HL-60 (cell line): ENCODE results near the gene FILIP1L.

Experiments used
- CTCF ChIP-seq: IDR thresholded peaks from one replicate; pipeline ENCODE4 v1.5.1; 2011; ENCODE audit warnings: low read length, control low read depth, inconsistent platforms; ENCODE audit not compliant: insufficient read depth
- GABPA ChIP-seq: IDR thresholded peaks from 2 replicates; pipeline ENCODE4 v1.6.1; 2012; ENCODE audit warnings: low read depth
- POLR2AphosphoS5 ChIP-seq: IDR thresholded peaks from 2 replicates; pipeline ENCODE4 v1.6.1; 2012; ENCODE audit warnings: low read depth
- SPI1 ChIP-seq: IDR thresholded peaks from 2 replicates; pipeline ENCODE4 v1.6.1; 2012; ENCODE audit warnings: low read depth, mild to moderate bottlenecking, borderline replicate concordance
- TF ChIP-seq, protein P1 (sequence below): IDR thresholded peaks from 2 replicates; pipeline ENCODE4 v1.6.1; 2012; ENCODE audit warnings: low read depth; ENCODE audit not compliant: insufficient replicate concordance

- TF ChIP-seq, protein P1, sequence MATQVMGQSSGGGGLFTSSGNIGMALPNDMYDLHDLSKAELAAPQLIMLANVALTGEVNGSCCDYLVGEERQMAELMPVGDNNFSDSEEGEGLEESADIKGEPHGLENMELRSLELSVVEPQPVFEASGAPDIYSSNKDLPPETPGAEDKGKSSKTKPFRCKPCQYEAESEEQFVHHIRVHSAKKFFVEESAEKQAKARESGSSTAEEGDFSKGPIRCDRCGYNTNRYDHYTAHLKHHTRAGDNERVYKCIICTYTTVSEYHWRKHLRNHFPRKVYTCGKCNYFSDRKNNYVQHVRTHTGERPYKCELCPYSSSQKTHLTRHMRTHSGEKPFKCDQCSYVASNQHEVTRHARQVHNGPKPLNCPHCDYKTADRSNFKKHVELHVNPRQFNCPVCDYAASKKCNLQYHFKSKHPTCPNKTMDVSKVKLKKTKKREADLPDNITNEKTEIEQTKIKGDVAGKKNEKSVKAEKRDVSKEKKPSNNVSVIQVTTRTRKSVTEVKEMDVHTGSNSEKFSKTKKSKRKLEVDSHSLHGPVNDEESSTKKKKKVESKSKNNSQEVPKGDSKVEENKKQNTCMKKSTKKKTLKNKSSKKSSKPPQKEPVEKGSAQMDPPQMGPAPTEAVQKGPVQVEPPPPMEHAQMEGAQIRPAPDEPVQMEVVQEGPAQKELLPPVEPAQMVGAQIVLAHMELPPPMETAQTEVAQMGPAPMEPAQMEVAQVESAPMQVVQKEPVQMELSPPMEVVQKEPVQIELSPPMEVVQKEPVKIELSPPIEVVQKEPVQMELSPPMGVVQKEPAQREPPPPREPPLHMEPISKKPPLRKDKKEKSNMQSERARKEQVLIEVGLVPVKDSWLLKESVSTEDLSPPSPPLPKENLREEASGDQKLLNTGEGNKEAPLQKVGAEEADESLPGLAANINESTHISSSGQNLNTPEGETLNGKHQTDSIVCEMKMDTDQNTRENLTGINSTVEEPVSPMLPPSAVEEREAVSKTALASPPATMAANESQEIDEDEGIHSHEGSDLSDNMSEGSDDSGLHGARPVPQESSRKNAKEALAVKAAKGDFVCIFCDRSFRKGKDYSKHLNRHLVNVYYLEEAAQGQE, result no peak
- TF ChIP-seq CTCF, result no peak
- TF ChIP-seq POLR2AphosphoS5, result no peak
- no peak for TF ChIP-seq GABPA
- no peak for TF ChIP-seq SPI1
Observed at GRCh38 chr3:100001526-100002270, 112.6 kb downstream of the FILIP1L start.
